HG02798 (cell line): ENCODE measurements around the gene RARA.
"Not testable (repeated sequence)": the region's sequence is repeated elsewhere in the genome, so short reads cannot be mapped to it uniquely, and the experiment has no call there.

ENCODE experiments used
- ATAC-seq: cut with Tn5 transposase; IDR thresholded peaks from one replicate; pipeline ENCODE4 v1.9.1; 2021; ENCODE audit warnings: mild to moderate bottlenecking; ENCODE audit not compliant: unreplicated experiment, poor library complexity

Gene RARA

GRCh38 chr17:40366861-40367518, 58.0 kb downstream of the RARA start:
- ATAC-seq = no peak

GRCh38 chr17:40367728-40368127, 58.7 kb downstream of the RARA start:
- not testable (repeated sequence) for ATAC-seq

DNA sequence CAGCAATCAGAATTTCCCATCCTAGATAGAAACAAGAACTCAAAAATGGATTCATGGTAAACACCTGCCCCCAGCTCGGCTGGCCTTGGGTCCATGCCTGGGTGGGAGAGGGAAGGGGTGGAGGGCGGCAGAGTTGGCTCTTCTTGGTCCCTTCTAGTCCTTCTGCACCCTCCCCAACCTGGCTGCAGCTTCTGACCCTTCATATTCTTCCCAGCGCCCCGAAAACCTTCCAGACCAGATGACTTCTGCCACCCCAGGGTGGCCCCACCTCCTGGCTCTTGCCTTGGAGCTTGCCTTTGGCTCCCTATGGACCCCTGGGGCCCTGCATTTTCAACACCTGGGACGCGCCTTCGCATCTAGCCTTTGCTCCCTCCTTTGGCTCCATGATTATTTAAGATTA, 60.9 kb downstream of the RARA start:
- ATAC-seq = no peak

GRCh38 chr17:40371261-40371929, 62.4 kb downstream of the RARA start:
- no peak for ATAC-seq

GRCh38 chr17:40372031-40372430, 63.1 kb downstream of the RARA start:
- ATAC-seq = no peak

DNA sequence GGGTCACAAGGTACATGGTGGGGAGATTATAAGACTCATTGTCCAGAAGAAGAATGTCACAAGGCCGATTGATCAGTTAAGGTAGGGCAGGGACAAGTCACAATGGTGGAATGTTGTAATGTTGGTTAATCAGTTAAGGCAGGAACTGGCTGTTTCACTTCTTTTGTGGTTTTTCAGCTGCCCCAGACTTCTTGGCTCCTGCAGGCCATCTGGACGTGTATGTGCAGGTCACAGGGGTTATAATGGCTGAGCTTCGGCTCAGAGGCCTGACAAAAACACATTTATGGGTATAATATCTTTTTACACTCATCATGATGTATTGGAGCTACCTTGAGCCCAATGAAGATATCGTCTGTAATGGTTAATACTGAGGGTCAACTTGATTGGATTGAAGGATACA, 63.7 kb downstream of the RARA start:
- ATAC-seq = not testable (repeated sequence)

GRCh38 chr17:40373324-40373723, 64.3 kb downstream of the RARA start:
- no peak for ATAC-seq

GRCh38 chr17:40373999-40374398, 65.0 kb downstream of the RARA start:
- no peak for ATAC-seq

GRCh38 chr17:40374821-40375498, 66.0 kb downstream of the RARA start:
- no peak for ATAC-seq

GRCh38 chr17:40375786-40376185, 66.8 kb downstream of the RARA start:
- not testable (repeated sequence) for ATAC-seq

DNA sequence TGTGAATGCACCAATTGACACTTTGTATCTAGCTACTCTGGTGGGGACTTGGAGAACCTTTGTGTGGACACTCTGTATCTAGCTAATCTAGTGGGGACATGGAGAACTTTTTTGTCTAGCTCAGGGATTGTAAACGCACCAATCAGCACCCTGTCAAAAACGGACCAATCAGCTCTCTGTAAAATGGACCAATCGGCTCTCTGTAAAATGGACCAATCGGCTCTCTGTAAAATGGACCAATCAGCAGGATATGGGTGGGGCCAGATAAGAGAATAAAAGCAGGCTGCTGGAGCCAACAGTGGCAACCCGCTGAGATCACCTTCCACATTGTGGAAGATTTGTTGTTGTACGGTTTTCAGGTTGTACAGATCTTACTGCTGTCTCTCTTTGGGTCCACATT, 67.6 kb downstream of the RARA start:
- ATAC-seq = not testable (repeated sequence)

DNA sequence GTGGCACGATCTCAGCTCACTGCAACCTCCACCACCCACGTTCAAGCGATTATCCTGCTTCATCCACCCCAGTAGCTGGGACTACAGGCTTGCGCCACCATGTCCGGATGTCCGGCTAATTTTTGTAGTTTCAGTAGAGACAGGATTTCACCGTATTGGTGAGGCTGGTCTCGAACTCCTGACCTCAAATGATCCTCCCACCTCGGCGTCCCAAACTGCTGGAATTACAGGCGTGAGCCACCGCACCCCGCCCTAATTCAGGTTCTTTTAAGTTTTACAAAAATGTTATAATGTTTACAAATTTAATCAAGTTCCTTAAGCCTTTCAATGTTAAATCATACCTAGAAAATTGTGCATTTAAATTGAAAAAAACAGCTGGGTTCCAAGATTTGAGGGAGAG, 68.9 kb downstream of the RARA start:
- no peak for ATAC-seq

DNA sequence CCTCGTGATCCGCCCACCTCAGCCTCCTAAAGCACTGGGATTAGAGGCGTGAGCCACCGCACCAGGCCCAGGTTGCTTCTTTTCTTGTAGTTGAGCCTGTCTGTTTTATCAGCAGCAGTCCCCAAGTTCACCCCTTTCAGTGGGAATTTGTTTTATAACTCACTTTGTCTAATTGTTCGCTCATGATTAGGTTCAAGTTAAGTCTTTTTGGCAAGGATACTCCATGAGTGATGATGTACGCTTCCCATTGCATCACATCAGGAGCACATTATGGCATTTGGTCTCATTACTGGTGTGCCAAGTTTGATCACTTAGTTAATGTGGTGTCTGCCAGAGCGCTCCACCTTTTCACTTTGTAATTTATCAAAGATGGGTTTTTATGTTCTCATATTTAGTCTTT, 70.0 kb downstream of the RARA start:
- ATAC-seq = no peak

GRCh38 chr17:40382251-40382650, 73.3 kb downstream of the RARA start:
- ATAC-seq = no peak

DNA sequence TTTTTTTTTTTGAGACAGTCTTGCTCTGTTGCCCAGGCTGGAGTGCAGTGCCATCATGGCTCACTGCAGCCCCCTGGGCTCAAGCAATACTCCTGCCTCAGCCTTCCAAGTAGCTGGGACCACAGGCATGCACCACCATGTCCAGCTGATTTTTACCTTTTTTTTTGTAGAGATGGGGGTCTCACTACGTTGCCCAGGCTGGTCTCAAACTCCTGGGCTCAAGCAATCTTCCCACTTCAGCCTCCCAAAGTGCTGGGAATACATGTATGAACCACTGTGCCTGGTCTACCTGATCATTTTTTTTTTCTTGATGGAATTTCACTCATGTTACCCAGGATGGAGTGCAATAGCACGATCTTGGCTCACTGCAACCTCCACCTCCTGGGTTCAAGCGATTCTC, 77.6 kb downstream of the RARA start:
- ATAC-seq = not testable (repeated sequence)

GRCh38 chr17:40399185-40399584, 90.2 kb downstream of the RARA start:
- no peak for ATAC-seq

DNA sequence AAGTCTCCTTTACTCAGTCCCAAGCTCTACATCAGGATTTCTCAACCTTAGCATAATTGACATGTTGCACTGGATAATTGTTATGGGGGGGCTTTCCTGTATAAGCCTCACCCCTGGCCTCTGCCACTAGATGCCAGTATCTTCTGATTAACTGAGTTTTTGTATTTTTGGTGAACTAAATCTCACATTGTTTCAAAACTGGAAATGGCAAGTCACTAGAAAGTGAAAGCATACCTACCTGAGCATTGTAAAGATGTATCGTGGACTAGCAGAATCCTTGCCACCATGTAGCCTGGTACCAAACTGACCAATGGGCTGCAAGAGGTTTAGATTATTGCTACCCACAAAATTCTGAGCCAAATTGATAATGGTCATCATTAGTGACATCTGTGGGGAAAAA, 93.7 kb downstream of the RARA start:
- no peak for ATAC-seq

DNA sequence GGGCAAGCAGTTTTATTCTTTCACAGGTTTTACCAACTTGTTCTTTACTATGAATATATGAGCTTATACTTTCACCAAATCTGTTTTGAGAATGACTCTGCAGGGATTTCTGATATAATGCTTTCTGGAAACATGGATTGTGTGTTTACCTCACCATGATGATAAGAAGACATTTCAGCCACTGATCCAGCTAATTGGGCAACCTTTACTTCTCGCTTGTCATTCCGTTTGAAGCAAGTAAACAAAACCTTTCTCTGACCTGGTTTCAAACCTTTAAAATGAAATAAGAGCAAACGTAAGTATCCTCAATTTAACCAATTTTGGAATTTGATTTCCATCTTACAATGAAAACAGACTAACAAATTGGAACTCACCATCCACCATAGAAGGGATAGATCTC, 95.0 kb downstream of the RARA start:
- no peak for ATAC-seq
